Osteocyte (in vitro differentiated cells): ENCODE data around the gene TMEM231. TPM values are rescaled to one million over a fixed set of nuclear protein-coding genes. Genes with fewer than 3 reads are reported as not detected.
A peak's percentile ranks its signal among the peaks of the same experiment; 100 is the strongest.

ENCODE experiments used
- DNase-seq: peaks from one replicate; pipeline ENCODE4 v3.0.0; 2021; ENCODE audit warnings: mixed read lengths; ENCODE audit not compliant: unreplicated experiment; ENCODE audit errors: extremely low spot score
- H3K27ac Mint-ChIP-seq: one replicate; pipeline ENCODE4 v1.8.0; 2021; ENCODE audit warnings: mild to moderate bottlenecking, mixed read lengths; ENCODE audit not compliant: unreplicated experiment
- H3K27me3 Mint-ChIP-seq: one replicate; pipeline ENCODE4 v1.8.0; 2021; ENCODE audit warnings: mixed read lengths; ENCODE audit not compliant: unreplicated experiment
- H3K36me3 Mint-ChIP-seq: one replicate; pipeline ENCODE4 v1.8.0; 2021; ENCODE audit warnings: mixed read lengths; ENCODE audit not compliant: unreplicated experiment
- H3K4me1 Mint-ChIP-seq: one replicate; pipeline ENCODE4 v1.8.0; 2021; ENCODE audit warnings: mixed read lengths; ENCODE audit not compliant: unreplicated experiment
- H3K4me3 Mint-ChIP-seq: one replicate; pipeline ENCODE4 v1.8.0; 2021; ENCODE audit warnings: mild to moderate bottlenecking, moderate library complexity, mixed read lengths; ENCODE audit not compliant: unreplicated experiment
- H3K9me3 Mint-ChIP-seq: one replicate; pipeline ENCODE4 v1.8.0; 2021; ENCODE audit warnings: mixed read lengths; ENCODE audit not compliant: unreplicated experiment
- total RNA-seq: library from RNA; stranded (reverse); gene quantifications from 2 replicates; pipeline ENCODE4 v1.2.1, GENCODE V29; 2021
- TF ChIP-seq, protein P1 (sequence below): fragments of 200-600 bp; sonication (generic); IDR thresholded peaks from 2 replicates; pipeline ENCODE4 v1.5.0; 2021; ENCODE audit warnings: antibody characterized with exemption, mild to moderate bottlenecking, moderate library complexity

The TMEM231 gene
- total RNA-seq, 1 donor from 2014 or later, result 8.3 TPM

DNA sequence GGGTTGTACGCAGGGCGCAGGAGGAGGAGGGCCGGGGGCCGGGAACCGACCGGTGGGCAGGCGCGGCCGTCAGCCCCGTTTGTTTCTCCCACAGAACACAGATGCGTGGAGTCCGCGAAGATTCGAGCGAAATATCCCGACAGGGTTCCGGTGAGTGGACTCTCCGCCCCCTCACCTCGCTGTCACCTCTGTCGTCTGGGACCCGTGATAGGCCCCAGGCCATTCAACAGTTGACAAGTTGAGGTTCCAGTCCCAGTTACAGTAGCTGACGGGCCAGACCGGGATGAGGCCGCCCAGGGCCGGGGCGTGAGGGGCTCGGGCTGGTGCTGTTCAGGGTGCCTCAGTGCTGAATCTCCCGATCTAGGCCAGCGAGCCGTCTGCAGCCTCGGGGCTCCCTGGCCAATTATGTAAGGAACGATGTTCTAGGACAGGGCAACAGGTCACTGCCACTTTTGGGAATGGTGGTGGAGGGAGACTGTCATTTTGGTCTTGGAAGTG lies 10.8 kb upstream of the TMEM231 start:
- H3K9me3 Mint-ChIP-seq, result no peaks in the 10 kb centered on the region
- TF ChIP-seq, protein P1, sequence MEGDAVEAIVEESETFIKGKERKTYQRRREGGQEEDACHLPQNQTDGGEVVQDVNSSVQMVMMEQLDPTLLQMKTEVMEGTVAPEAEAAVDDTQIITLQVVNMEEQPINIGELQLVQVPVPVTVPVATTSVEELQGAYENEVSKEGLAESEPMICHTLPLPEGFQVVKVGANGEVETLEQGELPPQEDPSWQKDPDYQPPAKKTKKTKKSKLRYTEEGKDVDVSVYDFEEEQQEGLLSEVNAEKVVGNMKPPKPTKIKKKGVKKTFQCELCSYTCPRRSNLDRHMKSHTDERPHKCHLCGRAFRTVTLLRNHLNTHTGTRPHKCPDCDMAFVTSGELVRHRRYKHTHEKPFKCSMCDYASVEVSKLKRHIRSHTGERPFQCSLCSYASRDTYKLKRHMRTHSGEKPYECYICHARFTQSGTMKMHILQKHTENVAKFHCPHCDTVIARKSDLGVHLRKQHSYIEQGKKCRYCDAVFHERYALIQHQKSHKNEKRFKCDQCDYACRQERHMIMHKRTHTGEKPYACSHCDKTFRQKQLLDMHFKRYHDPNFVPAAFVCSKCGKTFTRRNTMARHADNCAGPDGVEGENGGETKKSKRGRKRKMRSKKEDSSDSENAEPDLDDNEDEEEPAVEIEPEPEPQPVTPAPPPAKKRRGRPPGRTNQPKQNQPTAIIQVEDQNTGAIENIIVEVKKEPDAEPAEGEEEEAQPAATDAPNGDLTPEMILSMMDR, result no peak
- peaks cover 18% of the 10 kb centered on the region for H3K36me3 Mint-ChIP-seq
- no peak for DNase-seq
- H3K27ac Mint-ChIP-seq, result peak overlapping the region; percentile 50
- H3K4me1 Mint-ChIP-seq, result peaks cover 25% of the 10 kb centered on the region
- H3K4me3 Mint-ChIP-seq, result peak overlapping the region; percentile 98
- H3K27me3 Mint-ChIP-seq, result peaks cover 23% of the 10 kb centered on the region

DNA sequence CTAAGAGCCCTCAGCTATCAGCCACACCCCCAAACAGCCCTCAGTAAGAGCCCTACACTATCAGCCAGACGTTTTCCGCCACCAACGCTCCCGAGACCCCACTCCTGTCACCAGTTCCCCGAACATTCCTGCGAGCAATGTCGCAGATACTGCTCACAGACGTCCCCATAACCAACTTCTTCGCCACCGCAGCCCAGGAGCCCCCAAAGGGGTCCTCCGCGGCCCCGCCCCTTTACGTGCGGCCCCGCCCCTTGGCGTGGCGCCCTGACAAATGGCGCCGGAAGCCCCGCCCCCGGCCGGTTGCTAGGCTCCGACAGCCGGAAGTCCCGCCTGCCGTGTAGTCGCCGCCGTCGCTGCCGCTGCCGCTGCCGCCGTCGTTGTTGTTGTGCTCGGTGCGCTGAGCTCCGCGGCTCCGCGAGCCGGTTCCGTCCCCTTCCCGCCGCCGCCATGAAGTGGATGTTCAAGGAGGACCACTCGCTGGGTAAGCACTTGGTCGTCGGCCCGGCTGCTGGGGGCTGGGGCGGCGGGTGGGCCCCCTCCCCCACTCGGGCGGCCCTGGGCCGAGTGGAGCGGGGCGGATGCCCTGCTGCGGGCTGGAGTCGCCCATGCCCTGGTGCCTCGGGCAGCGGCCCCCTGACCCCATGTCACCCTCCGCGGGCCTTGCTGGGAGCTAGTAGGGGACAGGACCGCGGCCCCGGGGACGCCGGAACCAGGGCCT lies 10.1 kb upstream of the TMEM231 start, which contains the start of gene GABARAPL2:
Gene GABARAPL2, plus strand, starts transcription at position 340 of the 718 bp plus-strand sequence. Its CDS starts 108 bp downstream, at position 448.
- H3K27ac Mint-ChIP-seq, result peak within 1 kb of the TSS; percentile 79
- peak within 1 kb of the TSS; percentile 98 for H3K4me3 Mint-ChIP-seq
- H3K4me1 Mint-ChIP-seq, result peaks cover 25% of the 10 kb centered on the region
- DNase-seq, result peak; percentile 96
- no peaks in the 10 kb centered on the region for H3K9me3 Mint-ChIP-seq
- H3K36me3 Mint-ChIP-seq, result peaks cover 15% of the 10 kb centered on the region
- H3K27me3 Mint-ChIP-seq, result peaks cover 23% of the 10 kb centered on the region
- TF ChIP-seq, protein P1, result no peak

DNA sequence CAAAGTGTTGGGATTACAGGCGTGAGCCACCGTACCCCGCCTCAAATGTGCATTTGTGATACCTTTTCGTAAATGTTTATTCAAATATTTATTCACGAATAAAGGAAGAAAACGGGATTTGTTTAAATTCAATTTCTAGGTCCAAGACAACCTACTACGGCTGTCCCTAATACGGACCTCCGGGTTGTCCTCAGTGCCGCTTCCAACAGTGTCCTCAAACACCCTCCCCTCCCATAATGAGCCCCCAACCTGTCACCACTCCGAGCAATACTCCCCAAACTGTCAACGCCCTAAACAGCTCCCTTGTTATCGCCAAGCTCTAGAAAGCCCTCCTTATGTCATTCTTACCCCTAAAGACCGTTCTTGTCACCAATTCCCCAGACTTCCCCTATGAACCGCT lies 9.6 kb upstream of the TMEM231 start:
- DNase-seq, result no peak

DNA sequence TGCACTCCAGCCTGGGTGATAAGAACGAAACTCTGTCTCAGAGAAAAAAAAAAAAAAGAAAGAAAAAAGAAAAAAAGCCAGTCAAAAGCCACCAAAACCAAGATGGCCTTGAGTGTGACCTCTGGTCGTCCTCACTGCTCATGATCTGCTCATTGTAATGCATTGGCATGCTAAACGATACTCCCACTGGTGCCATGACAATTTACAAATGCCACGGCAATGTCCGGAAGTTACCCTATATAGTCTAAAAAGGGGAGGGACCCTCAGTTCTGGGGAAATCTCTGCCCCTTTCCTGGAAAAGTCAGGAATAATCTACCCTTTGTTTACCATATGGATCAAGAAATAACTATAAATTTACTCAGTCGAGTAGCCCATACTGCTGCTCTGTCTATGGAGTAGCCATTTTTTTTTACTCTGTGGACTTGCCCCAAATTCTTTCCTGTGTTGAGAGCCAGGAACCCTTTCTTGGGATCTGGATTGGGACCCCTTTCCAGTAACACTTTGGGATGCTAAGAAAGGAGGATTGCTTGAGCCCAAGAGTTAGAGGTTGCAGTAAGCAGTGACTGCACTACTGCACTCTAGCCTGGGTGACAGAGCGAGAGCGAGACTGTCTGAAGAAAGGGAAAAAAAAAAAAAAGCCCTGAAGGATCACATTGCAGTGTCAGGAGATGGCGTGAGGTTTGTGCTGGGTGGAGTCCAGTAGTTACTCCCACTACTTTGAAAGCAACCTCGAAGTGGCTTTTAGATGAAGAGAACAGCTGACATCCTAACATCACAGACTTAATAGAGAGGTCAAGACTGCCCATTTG lies 3.7 kb upstream of the TMEM231 start:
- DNase-seq, result no peak
- peaks cover 22% of the 10 kb centered on the region for H3K4me1 Mint-ChIP-seq
- no peaks in the 10 kb centered on the region for H3K36me3 Mint-ChIP-seq
- peak overlapping the region; percentile 38 for H3K4me3 Mint-ChIP-seq
- H3K27me3 Mint-ChIP-seq, result peaks cover 23% of the 10 kb centered on the region
- TF ChIP-seq, protein P1, result no peak
- peak overlapping the region; percentile 54 for H3K27ac Mint-ChIP-seq
- no peaks in the 10 kb centered on the region for H3K9me3 Mint-ChIP-seq

More for the DNA sequence above, 9.6 kb upstream of the TMEM231 start:
- H3K27ac Mint-ChIP-seq, result peak overlapping the region; percentile 79
- TF ChIP-seq, protein P1, result no peak
- H3K27me3 Mint-ChIP-seq, result peaks cover 23% of the 10 kb centered on the region
- H3K4me3 Mint-ChIP-seq, result peak overlapping the region; percentile 98
- peaks cover 25% of the 10 kb centered on the region for H3K4me1 Mint-ChIP-seq
- no peaks in the 10 kb centered on the region for H3K9me3 Mint-ChIP-seq
- peaks cover 14% of the 10 kb centered on the region for H3K36me3 Mint-ChIP-seq
